SK-N-SH treated with all-trans-retinoic acid at 6 μM for 48 hours (cell line): ENCODE data around the gene MCUR1.
A peak's percentile ranks its signal among the peaks of the same experiment; 100 is the strongest.

Experiments used
- ATAC-seq: fragments of 200-7000 bp; cut with Tn5 transposase; 3 replicates; pipeline ENCODE4 v1.9.1; 2020; ENCODE audit warnings: mild to moderate bottlenecking, moderate library complexity
- ARNTL ChIP-seq: fragments of 450-650 bp; formaldehyde crosslinking; IDR thresholded peaks from 2 replicates; pipeline ENCODE4 v1.5.0; 2020; ENCODE audit warnings: low read depth, mild to moderate bottlenecking, moderate library complexity, borderline replicate concordance
- BACH2 ChIP-seq: fragments of 250-450 bp; sonication (Bioruptor Pico); IDR thresholded peaks from 2 replicates; pipeline ENCODE4 v1.9.0; 2021; ENCODE audit warnings: mild to moderate bottlenecking, borderline replicate concordance
- CSDC2 ChIP-seq: fragments of 250-450 bp; sonication (Bioruptor Pico); IDR thresholded peaks from 2 replicates; pipeline ENCODE4 v1.5.0; 2020; ENCODE audit warnings: mild to moderate bottlenecking, moderate library complexity
- ESRRG ChIP-seq: fragments of 250-450 bp; sonication (Bioruptor Pico); IDR thresholded peaks from 2 replicates; pipeline ENCODE4 v1.6.1; 2021; ENCODE audit warnings: mild to moderate bottlenecking
- GLIS3 ChIP-seq: fragments of 250-450 bp; sonication (Bioruptor Pico); IDR thresholded peaks from 2 replicates; pipeline ENCODE4 v1.5.0; 2020; ENCODE audit warnings: mild to moderate bottlenecking, moderate library complexity
- ISL1 ChIP-seq: fragments of 250-450 bp; sonication (Bioruptor Pico); IDR thresholded peaks from 2 replicates; pipeline ENCODE4 v2.1.2; 2022; ENCODE audit warnings: mild to moderate bottlenecking, moderate library complexity
- OSR1 ChIP-seq: fragments of 250-450 bp; sonication (Bioruptor Pico); IDR thresholded peaks from 2 replicates; pipeline ENCODE4 v1.8.0; 2022; ENCODE audit warnings: moderate library complexity, mild to moderate bottlenecking, inconsistent platforms
- POU6F1 ChIP-seq: fragments of 250-450 bp; sonication (Bioruptor Pico); IDR thresholded peaks from 2 replicates; pipeline ENCODE4 v1.8.0; 2021; ENCODE audit warnings: low read depth, mild to moderate bottlenecking, moderate library complexity, borderline replicate concordance
- PPARA ChIP-seq: fragments of 250-450 bp; sonication (Bioruptor Pico); IDR thresholded peaks from 2 replicates; pipeline ENCODE4 v1.5.0; 2020; ENCODE audit warnings: mild to moderate bottlenecking, borderline replicate concordance
- RARB ChIP-seq: fragments of 250-450 bp; sonication (Bioruptor Pico); IDR thresholded peaks from 2 replicates; pipeline ENCODE4 v1.8.0; 2021; ENCODE audit warnings: mild to moderate bottlenecking, moderate library complexity
- SNAI2 ChIP-seq: fragments of 250-450 bp; sonication (Bioruptor Pico); IDR thresholded peaks from 2 replicates; pipeline ENCODE4 v1.5.0; 2020; ENCODE audit warnings: mild to moderate bottlenecking, moderate library complexity
- TCF4 ChIP-seq: fragments of 250-450 bp; sonication (Bioruptor Pico); IDR thresholded peaks from 2 replicates; pipeline ENCODE4 v1.8.0; 2021; ENCODE audit warnings: mild to moderate bottlenecking, moderate library complexity, borderline replicate concordance
- TOX ChIP-seq: fragments of 250-450 bp; sonication (Bioruptor Pico); IDR thresholded peaks from 2 replicates; pipeline ENCODE4 v1.8.0; 2021; ENCODE audit warnings: mild to moderate bottlenecking, moderate library complexity, borderline replicate concordance
- TSHZ2 ChIP-seq: fragments of 250-450 bp; sonication (Bioruptor Pico); IDR thresholded peaks from 2 replicates; pipeline ENCODE4 v1.5.0; 2020; ENCODE audit warnings: mild to moderate bottlenecking, moderate library complexity
- ZC3H10 ChIP-seq: fragments of 250-450 bp; sonication (Bioruptor Pico); IDR thresholded peaks from 2 replicates; pipeline ENCODE4 v1.5.1; 2021; ENCODE audit warnings: mild to moderate bottlenecking, moderate library complexity
- ZFP3 ChIP-seq: fragments of 250-450 bp; sonication (Bioruptor Pico); IDR thresholded peaks from 2 replicates; pipeline ENCODE4 v1.5.0; 2020; ENCODE audit warnings: mild to moderate bottlenecking, moderate library complexity
- ZFP30 ChIP-seq: fragments of 450-650 bp; formaldehyde crosslinking; IDR thresholded peaks from 2 replicates; pipeline ENCODE4 v1.5.0; 2022; ENCODE audit warnings: mild to moderate bottlenecking, moderate library complexity
- ZNF565 ChIP-seq: fragments of 450-650 bp; formaldehyde crosslinking; conservative IDR thresholded peaks from 2 replicates; pipeline ENCODE4 v1.5.0; 2020; ENCODE audit warnings: low read depth, mild to moderate bottlenecking, moderate library complexity
- ZNF70 ChIP-seq: fragments of 450-650 bp; formaldehyde crosslinking; IDR thresholded peaks from 2 replicates; pipeline ENCODE4 v1.5.0; 2020; ENCODE audit warnings: mild to moderate bottlenecking, moderate library complexity
- TF ChIP-seq, protein P1 (sequence below): fragments of 250-450 bp; sonication (Bioruptor Pico); IDR thresholded peaks from 2 replicates; pipeline ENCODE4 v1.8.0; 2020; ENCODE audit warnings: mild to moderate bottlenecking, moderate library complexity, borderline replicate concordance
- TF ChIP-seq, protein P2 (sequence below): fragments of 250-450 bp; sonication (Bioruptor Pico); IDR thresholded peaks from 2 replicates; pipeline ENCODE4 v1.5.1; 2021; ENCODE audit warnings: mild to moderate bottlenecking, moderate library complexity

Gene MCUR1

DNA sequence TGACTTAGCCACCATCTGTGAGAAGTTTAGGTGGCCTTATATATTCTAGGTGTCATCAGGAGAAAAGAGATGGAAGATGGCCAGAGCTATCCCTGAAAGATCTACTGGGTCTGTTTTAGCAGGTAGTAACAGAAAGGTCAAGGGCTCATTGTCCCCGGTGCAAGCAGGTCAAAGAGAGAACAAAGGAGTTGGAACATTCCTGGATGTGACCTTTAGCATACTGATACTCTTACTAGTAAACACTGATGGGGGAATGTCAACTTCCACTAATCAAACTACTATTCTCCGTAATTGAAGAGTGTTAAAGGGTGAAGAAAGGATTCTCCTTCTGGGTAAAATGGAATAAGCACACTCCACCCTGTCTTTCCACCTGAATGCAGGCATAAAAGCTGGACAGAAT is 4.0 kb upstream of the MCUR1 start:
- no peak for TF ChIP-seq ISL1 (CRISPR knock-in tag)
- TF ChIP-seq, protein P1, sequence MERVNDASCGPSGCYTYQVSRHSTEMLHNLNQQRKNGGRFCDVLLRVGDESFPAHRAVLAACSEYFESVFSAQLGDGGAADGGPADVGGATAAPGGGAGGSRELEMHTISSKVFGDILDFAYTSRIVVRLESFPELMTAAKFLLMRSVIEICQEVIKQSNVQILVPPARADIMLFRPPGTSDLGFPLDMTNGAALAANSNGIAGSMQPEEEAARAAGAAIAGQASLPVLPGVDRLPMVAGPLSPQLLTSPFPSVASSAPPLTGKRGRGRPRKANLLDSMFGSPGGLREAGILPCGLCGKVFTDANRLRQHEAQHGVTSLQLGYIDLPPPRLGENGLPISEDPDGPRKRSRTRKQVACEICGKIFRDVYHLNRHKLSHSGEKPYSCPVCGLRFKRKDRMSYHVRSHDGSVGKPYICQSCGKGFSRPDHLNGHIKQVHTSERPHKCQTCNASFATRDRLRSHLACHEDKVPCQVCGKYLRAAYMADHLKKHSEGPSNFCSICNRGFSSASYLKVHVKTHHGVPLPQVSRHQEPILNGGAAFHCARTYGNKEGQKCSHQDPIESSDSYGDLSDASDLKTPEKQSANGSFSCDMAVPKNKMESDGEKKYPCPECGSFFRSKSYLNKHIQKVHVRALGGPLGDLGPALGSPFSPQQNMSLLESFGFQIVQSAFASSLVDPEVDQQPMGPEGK (CRISPR knock-in tag) = no peak
- TF ChIP-seq ZNF70 (CRISPR knock-in tag) = no peak
- TF ChIP-seq BACH2 (CRISPR knock-in tag) = no peak
- TF ChIP-seq, protein P2, sequence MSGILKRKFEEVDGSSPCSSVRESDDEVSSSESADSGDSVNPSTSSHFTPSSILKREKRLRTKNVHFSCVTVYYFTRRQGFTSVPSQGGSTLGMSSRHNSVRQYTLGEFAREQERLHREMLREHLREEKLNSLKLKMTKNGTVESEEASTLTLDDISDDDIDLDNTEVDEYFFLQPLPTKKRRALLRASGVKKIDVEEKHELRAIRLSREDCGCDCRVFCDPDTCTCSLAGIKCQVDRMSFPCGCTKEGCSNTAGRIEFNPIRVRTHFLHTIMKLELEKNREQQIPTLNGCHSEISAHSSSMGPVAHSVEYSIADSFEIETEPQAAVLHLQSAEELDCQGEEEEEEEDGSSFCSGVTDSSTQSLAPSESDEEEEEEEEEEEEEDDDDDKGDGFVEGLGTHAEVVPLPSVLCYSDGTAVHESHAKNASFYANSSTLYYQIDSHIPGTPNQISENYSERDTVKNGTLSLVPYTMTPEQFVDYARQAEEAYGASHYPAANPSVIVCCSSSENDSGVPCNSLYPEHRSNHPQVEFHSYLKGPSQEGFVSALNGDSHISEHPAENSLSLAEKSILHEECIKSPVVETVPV (CRISPR knock-in tag) = no peak
- TF ChIP-seq TSHZ2 (CRISPR knock-in tag) = no peak
- no peak for TF ChIP-seq SNAI2 (CRISPR knock-in tag)
- TF ChIP-seq ARNTL (CRISPR knock-in tag) = no peak
- no peak for TF ChIP-seq TOX
- no peak for TF ChIP-seq TCF4 (CRISPR knock-in tag)
- ATAC-seq = no peak

- ATAC-seq = no peak
Observed at GRCh38 chr6:13814938-13815575, 700 bp upstream of the MCUR1 start.

DNA sequence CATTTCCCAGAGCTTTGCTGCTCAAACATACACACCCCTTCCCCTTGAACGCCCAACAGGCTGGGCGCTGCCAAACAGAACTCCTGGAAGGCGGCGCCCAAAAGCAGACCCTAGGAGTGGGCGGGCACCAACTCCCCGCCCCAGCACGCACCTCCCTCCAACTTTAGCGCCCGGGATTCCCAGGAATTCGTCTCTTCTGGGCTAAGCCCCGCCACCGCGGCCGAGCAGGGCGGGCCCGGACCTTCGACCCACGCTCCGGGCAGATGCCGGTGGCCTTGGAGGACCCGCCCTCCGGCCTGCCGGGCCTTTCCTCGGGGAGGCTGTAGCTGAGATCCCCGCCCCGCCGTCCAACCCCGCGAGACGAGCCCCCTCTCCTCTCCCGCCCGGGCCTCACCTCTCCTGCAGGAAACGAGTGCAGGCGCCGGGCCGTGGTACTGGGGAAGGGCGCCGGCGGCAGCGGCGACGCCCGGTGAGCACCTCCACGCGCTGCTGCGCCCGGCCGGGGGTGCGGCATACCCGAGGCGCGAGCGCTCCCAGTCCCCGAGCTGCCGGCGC is 659 bp downstream of the MCUR1 start:
- peak; percentile 76 for ATAC-seq
- TF ChIP-seq ZFP3 (CRISPR knock-in tag) (no peak), BACH2 (CRISPR knock-in tag) (no peak), ZC3H10 (CRISPR knock-in tag) (no peak), TCF4 (CRISPR knock-in tag) (no peak), ZFP30 (no peak), ARNTL (CRISPR knock-in tag) (no peak), OSR1 (no peak), CSDC2 (CRISPR knock-in tag) (no peak), TSHZ2 (CRISPR knock-in tag) (no peak)
- TF ChIP-seq, protein P1 (CRISPR knock-in tag) = no peak

More at GRCh38 chr6:13814938-13815575, 700 bp upstream of the MCUR1 start:
- TF ChIP-seq OSR1 (no peak), ESRRG (CRISPR knock-in tag) (no peak), PPARA (no peak), POU6F1 (CRISPR knock-in tag) (no peak), ZFP30 (no peak), ZC3H10 (CRISPR knock-in tag) (no peak), RARB (CRISPR knock-in tag) (no peak), ZNF565 (no peak), GLIS3 (CRISPR knock-in tag) (no peak), SNAI2 (CRISPR knock-in tag) (no peak), ZNF70 (CRISPR knock-in tag) (no peak)
- TF ChIP-seq, protein P2 (CRISPR knock-in tag) = no peak
